ENCODE measurements around the gene BMPER. TPM values are rescaled to one million over a fixed set of nuclear protein-coding genes. Genes with fewer than 3 reads are reported as not detected.

Gene BMPER
- polyA plus RNA-seq, 1 experiment: 8.8 TPM

DNA sequence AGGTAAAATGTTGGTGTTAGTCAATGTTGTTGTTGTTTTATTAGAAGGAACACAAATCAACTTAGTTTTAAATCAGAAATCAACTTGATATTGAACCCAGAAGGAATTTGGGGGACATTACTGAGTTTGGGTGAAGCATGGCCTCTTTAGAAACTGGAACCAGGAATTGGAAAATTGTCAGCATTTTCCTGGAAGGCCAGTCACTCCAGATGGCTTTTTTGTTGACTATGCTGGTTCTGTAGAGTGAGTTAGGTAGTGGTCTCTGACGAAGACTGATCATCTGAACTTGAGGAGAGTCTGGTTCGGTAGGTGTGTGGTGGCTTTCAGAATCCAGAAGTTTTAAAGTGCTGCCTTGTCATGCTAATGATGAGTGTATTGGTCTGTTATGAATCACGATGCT is 111.5 kb downstream of the BMPER start:
- TF ChIP-seq, protein P1, sequence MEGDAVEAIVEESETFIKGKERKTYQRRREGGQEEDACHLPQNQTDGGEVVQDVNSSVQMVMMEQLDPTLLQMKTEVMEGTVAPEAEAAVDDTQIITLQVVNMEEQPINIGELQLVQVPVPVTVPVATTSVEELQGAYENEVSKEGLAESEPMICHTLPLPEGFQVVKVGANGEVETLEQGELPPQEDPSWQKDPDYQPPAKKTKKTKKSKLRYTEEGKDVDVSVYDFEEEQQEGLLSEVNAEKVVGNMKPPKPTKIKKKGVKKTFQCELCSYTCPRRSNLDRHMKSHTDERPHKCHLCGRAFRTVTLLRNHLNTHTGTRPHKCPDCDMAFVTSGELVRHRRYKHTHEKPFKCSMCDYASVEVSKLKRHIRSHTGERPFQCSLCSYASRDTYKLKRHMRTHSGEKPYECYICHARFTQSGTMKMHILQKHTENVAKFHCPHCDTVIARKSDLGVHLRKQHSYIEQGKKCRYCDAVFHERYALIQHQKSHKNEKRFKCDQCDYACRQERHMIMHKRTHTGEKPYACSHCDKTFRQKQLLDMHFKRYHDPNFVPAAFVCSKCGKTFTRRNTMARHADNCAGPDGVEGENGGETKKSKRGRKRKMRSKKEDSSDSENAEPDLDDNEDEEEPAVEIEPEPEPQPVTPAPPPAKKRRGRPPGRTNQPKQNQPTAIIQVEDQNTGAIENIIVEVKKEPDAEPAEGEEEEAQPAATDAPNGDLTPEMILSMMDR (IDR thresholded peaks at IDR 0.05; ENCODE audit: insufficient read depth, low read depth, low read length): no peak
- DNase-seq (ENCODE audit: low read depth): no peak
- H3K4me3 ChIP-seq (ENCODE audit: low read depth, low read length): no peak overlapping the region
- H3K36me3 ChIP-seq (ENCODE audit: control insufficient read depth, insufficient read depth, low read length): no peaks in the 10 kb centered on the region
- POLR2A ChIA-PET: no interaction called here
- CTCF ChIA-PET: no interaction called here
- H3K27me3 ChIP-seq (ENCODE audit: control insufficient read depth, insufficient read depth, low read length): no peaks in the 10 kb centered on the region

DNA sequence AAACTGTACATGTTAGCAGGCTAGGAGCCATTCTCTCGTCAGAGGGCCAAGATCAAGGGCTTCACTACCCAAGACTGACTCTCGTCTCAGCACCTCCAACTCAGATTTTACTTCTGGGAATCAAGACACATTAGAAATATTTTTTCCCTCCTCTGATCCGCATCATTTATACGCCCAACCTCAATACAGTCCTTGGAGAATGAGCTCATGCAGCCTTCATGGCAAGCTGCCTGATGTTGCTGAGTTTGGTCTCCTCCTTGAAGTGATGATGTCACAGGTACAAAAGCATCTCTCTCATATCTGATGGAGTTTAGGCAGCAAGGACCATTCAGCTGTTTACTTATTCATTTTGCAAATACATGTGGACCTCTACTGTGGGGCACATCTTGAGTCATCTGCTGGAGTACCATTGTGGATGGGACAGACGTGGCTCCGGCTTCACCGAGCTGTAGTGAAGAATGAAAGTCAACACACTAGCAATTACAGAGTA is 114.0 kb downstream of the BMPER start:
- no peaks in the 10 kb centered on the region for H3K27me3 ChIP-seq (ENCODE audit: control insufficient read depth, insufficient read depth, low read length)
- DNase-seq (ENCODE audit: low read depth): no peak
- CTCF ChIA-PET: interaction anchor here (0.6 to 2.0 kb wide), 5 partner anchors 10 to 114 kb away, joined by 3 to 7 read pairs (median 3); no protein-coding TSS in a partner anchor
- TF ChIP-seq, protein P1 (IDR thresholded peaks at IDR 0.05; ENCODE audit: insufficient read depth, low read depth, low read length): no peak
- H3K4me3 ChIP-seq (ENCODE audit: low read depth, low read length): no peak overlapping the region
- POLR2A ChIA-PET: no interaction called here
- H3K36me3 ChIP-seq (ENCODE audit: control insufficient read depth, insufficient read depth, low read length): no peaks in the 10 kb centered on the region

DNA sequence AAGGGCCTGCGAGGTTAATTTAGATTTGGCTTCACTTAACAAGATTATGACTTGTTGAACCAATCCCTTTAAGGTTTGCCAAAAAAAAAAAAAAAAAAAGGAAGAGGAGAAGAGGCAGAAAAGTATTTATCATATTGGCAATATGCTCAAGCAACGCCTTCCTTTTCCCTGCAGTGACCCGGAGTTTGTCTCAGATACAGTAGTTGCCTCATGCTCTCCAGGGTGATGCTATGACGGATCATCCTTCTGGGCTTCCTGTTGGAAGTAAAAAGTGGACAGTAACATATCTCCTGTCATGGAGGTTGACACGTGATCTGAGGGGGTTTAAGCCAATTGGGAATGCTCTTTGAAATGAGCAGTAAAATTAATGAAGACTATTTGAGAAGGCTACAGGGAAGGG is 117.3 kb downstream of the BMPER start:
- H3K27me3 ChIP-seq (ENCODE audit: control insufficient read depth, insufficient read depth, low read length): no peaks in the 10 kb centered on the region
- CTCF ChIA-PET: no interaction called here
- DNase-seq (ENCODE audit: low read depth): no peak
- H3K4me3 ChIP-seq (ENCODE audit: low read depth, low read length): no peak overlapping the region
- POLR2A ChIA-PET: no interaction called here
- no peaks in the 10 kb centered on the region for H3K36me3 ChIP-seq (ENCODE audit: control insufficient read depth, insufficient read depth, low read length)
- TF ChIP-seq, protein P1 (IDR thresholded peaks at IDR 0.05; ENCODE audit: insufficient read depth, low read depth, low read length): no peak

DNA sequence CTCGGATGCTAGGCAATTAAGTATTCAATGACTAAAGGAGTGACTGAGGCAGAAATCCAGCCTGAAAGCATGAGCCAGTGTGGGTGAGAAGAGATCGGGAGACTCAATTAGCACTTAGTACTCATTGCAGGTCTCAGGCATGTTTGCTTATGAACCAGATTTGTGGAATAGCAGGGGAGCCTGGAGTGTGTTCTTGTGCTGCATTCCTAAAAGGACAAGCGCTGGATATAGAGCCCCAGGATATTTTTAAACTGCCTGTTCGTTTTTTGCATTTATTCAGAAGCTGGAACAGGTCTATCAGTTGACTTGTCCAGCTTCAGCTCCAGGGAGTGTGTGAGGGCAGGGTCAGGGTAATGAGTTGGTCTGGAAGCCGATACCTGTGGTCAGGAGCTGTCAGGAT is 120.3 kb downstream of the BMPER start:
- TF ChIP-seq, protein P1 (IDR thresholded peaks at IDR 0.05; ENCODE audit: insufficient read depth, low read depth, low read length): no peak
- ChIA-PET POLR2A (no interaction called here), CTCF (interaction anchor here (0.6 to 2.2 kb wide), 3 partner anchors 10 to 12 kb away, joined by 3 to 5 read pairs (median 4); no protein-coding TSS in a partner anchor)
- no peak for DNase-seq (ENCODE audit: low read depth)
- H3K27me3 ChIP-seq (ENCODE audit: control insufficient read depth, insufficient read depth, low read length): no peaks in the 10 kb centered on the region
- no peaks in the 10 kb centered on the region for H3K36me3 ChIP-seq (ENCODE audit: control insufficient read depth, insufficient read depth, low read length)
- H3K4me3 ChIP-seq (ENCODE audit: low read depth, low read length): no peak overlapping the region

DNA sequence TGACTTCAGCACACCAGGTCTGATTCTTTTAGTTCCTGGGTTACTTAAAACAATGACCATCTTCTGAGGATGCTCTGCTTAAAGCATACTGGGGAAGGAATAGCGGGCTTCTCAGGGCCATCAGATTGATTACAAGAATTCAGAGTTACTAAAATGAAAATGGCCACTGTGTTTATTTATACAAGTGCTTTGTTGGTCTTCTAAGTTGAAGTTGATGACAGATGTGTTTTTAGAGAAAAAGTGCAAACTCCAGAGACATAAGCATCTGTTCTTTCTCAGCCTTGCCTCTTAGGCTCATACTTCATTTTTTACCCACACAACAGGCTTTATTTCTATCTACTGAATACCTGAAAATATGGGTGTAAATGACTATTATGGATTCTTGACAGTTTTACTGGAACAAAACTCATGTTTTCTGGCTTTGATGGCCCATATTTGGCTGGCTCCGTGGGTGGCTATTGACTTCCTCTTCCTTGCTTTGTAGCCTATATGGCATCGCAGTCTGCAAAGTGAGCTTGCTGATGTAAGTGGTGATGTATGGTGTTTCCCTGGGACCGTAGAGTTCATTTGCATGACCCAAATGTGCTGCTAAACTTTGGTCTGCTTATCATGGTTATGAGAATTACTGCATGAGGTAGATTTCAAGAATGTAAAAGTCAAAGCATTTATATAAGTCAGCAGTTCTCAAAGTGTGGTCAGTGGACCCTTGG is 121.3 kb downstream of the BMPER start:
- Histone ChIP-seq H3K4me3 (ENCODE audit: low read depth, low read length) (no peak overlapping the region), H3K27me3 (ENCODE audit: control insufficient read depth, insufficient read depth, low read length) (no peaks in the 10 kb centered on the region), H3K36me3 (ENCODE audit: control insufficient read depth, insufficient read depth, low read length) (no peaks in the 10 kb centered on the region)
- ChIA-PET POLR2A (no interaction called here), CTCF (interaction anchor here (0.6 kb wide), 1 partner anchor 11 kb away, joined by 4 read pairs; no protein-coding TSS in a partner anchor)
- TF ChIP-seq, protein P1 (IDR thresholded peaks at IDR 0.05; ENCODE audit: insufficient read depth, low read depth, low read length): no peak
- no peak for DNase-seq (ENCODE audit: low read depth)
